GM10847 (cell line): ENCODE data around the gene RRP9.

Experiments used
- POLR2A ChIP-seq: IDR thresholded peaks from 2 replicates; pipeline ENCODE4 v1.6.1; 2011; ENCODE audit not compliant: insufficient read length; ENCODE audit errors: extremely low read depth

RRP9 gene

DNA sequence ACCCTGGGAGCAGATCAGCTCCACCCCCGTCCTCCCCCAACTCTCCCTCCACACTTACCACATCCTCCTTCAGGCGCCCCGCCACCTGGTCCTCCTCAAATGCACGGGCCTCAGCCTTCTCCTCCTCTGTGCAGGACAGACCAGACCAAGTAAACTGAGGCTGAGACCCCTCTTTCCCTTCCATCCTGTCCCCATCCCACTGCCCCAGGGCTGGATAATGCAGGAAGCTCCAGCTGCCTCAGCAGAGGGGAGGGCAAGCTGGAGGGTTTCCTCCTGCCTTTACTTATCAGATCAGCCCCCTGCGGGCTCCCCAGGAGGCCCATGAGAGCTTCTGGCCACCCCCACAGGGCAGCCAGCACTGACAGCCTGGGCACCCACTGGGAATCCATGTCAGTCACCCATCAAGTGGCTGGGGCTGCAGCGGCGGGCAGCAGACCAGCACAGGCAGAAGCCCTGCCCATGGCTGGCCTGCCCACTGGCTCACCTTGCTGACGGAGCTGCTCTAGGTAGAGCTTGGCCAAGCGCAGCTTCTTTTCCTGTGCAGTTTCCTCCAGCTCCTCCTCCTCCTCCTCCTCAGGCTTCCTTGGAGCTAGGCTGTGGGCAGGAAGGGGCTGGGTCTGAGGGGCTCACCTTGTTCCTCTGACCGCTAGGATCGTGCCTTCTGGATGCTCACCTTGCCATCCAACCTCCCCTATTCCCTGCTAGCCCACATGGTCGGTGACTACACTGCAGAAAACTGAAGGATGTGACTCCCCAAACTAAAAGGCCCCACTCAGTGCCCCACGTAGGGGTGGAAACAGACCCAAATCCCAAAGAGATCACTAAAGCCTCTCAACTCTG is 3.9 kb downstream of the RRP9 start:
- no peak for TF ChIP-seq POLR2A

DNA sequence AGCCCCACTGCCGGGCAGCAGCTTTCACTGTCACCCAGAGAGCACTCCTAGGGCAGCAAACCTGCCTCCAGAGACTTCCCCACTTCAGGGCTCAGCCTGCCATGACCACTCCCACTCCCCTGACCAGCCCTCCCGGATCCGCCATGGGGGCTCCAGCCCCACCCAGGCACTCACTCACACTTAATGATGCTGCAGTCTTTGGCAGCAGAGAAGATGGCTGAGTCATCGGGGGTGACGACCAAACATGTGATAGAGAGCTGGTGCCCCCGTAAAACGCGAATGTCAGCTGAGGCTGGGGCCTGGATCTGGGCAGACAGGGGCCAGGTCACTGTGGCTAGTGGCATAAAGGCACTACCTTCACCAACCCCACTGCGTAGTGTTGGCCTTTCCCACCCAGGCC is 4.7 kb downstream of the RRP9 start:
- no peak for TF ChIP-seq POLR2A

DNA sequence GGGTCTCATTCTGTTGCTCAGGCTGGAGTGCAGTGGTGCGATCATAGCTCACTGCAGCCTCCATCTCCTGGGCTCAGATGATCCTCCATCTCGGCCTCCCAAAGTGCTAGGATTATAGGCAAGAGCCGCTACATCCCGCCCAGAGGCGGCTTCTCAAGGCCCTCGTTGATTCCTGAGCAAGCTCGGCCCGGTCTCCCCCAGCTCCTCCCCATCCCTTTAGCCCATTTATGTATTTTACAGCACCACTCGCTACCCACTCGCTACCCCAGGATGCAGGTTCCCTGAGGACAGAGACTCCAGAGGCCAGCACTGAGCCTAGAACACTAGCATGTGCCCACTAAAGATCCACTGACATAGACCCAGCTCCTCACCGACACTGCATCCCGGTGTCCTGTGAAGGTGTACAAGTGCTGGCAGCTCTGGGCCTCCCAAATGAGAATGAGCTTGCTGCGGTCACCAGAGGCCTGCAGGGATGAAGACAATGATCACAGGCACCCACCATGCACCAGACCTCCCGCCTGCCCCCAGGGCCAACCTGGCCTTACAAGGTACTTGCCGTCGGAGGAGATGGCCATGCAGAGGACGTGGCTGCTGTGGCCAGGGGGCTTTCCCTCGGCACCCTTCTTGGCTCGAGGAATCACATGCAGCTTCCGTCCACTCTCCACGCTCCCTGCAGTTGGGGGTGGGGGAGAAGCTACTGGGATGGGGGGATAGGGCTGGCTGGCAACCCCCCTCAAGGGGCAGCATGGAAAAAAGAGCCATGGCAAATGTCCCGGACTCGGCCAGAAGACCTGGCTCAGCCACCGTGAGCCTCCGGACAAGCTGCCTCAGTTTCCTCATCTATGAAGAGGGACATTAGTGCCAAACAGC is 5.6 kb downstream of the RRP9 start:
- TF ChIP-seq POLR2A = no peak

DNA sequence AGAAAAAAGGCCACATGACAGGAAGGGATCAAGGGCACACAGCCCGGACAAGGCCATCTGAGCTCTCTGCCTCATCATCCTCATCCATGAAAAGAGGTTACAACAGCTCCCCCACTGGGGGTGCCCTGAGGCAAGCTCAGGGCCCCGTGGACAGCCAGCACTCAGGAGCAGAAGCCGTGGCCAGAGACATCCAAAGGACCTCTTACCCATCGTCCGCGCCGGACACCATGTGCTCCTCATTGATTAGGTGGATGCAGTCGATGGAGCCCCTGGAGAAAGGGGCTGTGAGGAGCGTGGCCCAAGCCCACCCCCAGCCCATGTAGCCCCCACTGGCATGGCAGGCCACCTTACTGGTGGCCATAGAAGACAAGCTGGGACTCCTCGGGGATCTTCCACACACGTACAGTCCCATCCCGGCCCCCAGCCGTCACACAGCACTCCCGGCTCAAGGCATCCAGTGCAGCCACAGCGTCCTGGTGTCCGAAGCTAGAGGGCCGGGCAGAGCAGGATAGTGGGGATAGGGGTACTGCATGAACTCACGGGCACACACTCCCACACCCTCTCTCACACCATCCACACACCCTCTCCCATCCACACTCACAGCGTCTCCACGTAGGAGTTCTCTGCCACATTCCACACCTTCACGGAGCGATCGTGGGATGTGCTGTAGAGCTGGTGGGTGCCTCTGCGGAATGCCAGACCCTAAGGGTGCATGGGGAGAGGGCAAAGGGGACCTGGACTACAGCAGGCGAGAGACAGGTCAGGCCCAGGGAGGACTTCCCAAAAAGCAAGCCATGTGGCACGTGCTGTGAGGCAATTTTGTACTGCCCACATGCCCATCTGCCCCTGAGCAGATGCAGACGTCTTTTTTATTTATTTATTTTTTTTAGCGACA is 6.5 kb downstream of the RRP9 start:
- TF ChIP-seq POLR2A = no peak

DNA sequence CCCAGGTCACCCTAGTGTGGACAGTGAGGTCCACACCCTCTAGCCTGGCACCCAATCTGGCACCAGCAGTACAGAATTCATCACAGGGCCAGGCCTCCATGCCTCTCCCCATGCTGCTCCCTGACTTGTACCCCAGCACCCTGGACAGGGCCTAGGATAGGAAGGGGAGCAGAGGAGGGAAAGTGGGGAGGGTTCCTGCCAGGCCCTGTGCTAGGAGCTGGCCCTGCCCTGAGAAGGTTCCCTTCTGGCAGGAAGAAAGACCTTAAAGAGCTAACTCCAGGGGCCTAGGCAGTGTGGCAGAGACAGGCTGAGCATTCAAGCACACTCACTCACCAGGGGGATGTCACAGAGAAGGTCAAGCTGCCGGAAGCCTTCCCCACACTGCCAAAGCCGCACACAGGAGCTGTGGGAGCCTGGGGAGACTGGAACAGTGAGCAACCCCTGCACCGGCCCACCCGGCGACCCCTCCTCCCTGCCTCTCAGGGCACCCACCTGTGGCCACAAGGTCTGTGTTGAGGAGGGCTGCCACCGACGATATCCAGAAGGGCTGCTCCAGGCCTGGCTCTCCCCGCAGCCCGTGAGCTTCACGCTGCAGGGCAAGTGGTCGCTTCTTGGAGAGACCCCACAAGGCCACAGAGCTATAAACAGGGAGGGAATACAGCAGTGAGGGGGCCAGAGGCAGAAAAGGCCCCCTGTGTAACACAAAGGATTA is 7.4 kb downstream of the RRP9 start:
- TF ChIP-seq POLR2A = no peak

DNA sequence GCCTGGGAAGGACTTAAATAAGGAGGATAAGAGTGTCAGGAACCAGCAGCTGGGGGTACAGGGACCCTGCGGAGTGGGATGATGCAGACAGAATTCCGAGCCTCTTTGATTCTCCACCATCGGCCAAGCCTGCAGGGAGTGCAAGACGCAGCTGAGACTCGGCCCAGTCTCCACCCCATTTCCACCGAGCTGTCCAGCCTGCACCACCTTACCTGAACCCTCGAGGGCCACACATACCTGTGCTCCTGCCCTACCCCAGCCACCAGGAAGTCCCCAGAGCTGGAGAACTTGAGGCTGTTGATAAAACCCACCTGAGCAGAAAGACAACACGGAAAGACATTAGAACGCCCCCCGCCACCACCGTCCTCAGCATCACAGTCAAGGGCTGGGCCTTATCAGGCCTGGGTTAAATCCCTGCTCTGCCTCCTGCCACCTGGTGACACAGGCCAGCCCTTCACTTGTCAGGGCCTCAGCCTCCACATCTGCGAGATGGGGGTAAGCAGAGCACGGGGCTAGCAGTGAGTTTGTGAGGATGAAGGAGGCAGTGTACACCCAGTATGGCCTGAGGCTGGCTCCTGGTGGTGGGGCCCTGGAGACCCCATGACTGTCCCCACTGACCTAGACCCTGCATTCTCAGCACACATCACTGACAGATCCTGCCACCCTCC is 8.1 kb downstream of the RRP9 start:
- TF ChIP-seq POLR2A = no peak

DNA sequence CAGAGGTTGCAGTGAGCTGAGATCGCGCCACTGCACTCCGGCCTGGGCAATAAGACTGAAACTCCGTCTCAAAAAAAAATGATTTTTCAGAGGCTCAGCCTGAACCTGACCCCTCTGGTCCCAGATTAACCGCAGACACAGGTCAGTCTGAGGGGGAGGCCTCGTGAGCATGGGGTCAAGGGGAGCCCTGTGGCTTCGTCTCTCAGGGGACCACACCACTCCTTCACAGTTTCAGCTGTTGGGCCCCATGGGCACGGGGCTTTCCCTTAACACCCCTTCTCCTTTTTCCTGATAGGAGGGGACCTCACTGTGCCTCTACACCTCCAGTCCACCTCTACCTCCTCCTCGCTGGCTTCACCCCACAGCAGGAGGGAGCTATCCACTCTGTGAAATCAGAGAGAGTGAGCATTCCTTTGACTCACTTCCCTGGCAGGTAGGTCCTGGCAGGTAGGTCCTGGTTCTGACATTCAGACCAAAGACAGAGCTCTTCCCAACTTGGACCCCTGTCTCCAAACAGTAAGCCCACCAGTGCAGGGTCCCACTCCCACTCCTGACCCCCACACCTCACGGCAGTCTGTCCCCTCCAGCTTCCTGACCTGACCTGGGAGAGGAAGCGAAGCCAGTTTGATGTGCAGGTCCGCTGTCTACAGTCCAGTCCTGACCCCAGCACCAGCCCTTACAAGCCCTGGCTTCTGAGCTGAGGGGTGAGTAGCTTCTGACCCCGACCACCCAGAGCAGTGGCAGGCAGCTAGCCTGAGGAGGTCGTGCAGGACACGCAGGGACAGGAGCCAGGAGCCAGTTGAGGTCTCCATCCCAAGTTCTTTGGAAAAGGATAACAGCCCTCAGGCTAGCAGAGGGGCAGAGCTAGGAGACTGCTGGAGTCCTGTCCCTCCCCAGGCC is 9.0 kb downstream of the RRP9 start:
- TF ChIP-seq POLR2A = no peak

DNA sequence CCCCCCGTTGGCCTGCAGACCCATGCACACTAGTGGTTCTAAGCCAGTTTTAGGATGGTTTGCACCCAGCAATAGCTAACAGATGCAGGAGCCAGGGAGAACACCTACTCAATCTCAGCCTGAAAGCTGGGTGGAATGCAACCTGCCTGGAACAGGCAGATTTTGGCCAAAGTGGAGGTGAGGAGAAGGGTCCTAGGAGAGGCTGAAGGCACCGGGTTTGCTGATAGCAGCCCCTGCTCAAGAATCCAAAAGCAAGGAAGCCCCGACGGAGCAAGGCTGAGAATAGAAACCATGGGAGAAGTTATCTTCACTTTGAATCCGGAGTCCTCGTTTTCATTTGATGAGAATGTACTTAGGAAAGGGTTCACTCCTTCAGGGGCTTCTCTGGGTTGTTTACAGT is 9.9 kb downstream of the RRP9 start:
- no peak for TF ChIP-seq POLR2A

DNA sequence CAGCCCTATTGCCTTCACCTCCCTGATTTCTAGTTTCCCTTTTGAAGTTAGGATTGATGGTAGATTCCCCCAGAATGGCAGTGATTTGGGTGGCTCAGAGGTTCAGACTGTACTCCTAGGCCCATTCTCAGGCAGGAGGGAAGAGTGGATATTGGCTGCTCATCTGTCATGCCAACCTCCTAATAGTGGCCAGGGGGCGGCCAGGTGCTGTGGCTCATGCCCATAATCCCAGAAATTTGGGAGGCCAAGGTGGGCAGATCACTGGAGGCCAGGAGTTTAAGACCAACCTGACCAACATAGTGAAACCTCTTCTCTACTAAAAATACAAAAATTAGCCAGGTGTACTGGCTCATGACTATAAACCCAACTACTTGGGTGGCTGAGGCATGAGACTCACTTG is 11.3 kb downstream of the RRP9 start:
- TF ChIP-seq POLR2A = no peak

DNA sequence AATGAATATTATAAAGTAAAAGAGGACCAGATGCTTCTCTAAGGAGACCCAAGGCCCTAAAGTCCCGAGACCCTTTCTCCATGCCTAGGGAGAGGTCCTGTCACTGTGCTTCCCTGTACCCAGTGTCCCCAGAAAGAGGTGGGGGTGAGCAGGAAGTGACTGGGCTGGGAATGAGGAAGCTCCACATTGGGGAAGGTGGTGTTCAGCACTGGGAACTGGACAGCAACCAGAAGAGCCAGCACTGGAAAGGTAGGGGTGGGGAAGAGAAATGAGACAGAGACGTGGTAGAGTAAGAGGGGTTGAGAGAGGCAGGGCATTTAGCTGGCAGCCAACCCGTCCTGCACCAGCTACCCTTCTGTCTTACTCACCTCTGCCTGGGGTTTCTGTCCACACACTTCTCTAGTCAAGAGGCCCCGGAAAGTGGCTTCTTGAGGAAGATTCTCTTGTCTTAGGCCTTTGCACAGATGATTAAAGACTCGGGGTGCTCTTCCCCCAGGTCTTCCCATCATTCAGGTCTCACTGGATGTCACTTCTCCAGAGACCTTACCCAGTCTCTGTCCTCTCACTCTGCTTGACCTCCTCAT is 12.2 kb downstream of the RRP9 start:
- no peak for TF ChIP-seq POLR2A

DNA sequence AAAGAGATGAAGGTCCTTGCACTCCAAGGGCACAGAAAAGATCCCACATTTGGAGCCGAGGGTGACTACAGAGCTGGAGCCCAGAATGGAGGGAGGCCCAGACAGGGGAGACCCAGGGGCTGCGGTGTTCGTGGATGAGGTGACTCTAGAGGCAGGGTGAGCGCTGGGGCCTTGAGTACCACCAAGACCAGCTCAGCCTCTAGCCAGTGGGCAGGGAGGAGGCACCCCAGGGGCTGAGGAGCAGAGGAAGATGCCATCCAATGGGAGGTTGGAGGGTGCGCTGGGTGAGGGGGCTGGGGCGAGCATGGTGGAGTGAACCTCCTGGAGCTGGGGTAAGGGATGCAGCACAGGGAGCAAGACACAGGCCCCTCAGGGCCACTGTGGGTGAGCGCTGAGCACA is 13.3 kb downstream of the RRP9 start:
- no peak for TF ChIP-seq POLR2A

DNA sequence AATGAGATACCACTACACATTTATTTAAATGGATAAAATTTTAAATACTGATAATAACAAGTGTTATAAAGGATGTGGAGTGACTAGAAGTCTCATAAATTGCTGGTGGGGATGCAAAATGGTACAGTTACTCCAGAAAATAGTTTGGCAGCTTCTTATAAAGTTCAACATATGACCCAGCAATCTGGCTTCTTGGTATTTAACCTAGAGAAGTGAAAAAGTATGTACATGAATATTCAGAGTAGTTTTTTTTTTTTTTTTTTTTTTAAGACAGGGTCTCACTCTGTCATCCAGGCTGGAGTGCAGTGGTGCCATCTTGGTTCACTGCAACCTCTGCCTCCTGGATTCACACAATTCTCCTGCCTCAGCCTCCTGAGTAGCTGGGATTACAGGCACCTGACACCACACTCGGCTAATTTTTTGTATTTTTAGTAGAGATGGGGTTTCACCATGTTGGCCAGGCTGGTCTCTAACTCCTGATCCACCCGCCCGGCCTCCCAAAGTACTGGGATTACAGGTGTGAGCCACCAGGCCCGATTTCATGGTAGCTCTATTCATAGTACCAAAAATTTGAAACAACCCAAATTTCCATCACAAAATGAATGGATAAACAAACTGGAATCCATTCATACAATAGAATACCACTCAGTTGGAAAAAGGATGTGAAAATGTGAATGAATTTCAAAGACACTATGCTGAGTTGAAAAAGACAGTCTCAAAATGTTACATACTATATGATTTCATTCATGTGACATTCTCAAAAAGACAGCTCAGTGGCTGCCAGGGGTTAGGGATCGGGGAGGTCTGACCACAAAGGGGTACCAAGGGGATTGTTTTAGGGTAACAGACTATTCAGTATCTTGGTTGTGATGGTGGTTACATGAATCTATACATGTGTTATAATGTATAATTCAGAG is 14.4 kb downstream of the RRP9 start:
- no peak for TF ChIP-seq POLR2A
